ENCODE results near the gene FGF1.

Gene FGF1

GRCh38 chr5:142685418-142686209 is at the start of gene FGF1:
FGF1 (minus strand) TSS chr5:142686090; CDS start chr5:142614127, 71,963 bp downstream.
- no peak for DNase-seq

- DNase-seq: no peak
Observed at GRCh38 chr5:142727735-142728047, 41.8 kb upstream of the FGF1 start.

DNA sequence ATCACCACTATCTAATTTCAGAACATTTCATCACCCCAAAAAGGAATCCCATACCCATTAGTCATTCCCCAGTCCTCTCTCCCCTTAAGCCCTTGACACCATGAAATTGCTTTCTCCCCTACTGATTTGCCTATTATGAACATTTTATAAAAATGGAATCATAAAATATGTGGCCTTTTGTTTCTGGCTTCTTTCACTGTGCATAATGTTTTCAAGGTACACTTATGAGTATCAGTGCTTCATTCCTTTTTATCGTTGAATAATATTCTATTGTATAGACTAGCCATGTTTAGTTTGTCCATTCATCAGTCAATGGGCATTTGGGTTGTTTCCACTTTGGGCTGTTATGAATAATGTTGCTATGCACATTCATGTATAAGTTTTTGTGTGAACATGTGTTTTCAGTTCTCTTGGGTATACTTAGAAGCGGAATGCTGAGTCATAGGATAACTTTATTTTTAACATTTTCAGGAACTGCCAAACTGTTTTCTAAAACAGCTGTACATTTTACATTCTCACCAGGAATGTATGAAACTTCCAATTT is 40.4 kb upstream of the FGF1 start:
- DNase-seq: peak; percentile 76

DNA sequence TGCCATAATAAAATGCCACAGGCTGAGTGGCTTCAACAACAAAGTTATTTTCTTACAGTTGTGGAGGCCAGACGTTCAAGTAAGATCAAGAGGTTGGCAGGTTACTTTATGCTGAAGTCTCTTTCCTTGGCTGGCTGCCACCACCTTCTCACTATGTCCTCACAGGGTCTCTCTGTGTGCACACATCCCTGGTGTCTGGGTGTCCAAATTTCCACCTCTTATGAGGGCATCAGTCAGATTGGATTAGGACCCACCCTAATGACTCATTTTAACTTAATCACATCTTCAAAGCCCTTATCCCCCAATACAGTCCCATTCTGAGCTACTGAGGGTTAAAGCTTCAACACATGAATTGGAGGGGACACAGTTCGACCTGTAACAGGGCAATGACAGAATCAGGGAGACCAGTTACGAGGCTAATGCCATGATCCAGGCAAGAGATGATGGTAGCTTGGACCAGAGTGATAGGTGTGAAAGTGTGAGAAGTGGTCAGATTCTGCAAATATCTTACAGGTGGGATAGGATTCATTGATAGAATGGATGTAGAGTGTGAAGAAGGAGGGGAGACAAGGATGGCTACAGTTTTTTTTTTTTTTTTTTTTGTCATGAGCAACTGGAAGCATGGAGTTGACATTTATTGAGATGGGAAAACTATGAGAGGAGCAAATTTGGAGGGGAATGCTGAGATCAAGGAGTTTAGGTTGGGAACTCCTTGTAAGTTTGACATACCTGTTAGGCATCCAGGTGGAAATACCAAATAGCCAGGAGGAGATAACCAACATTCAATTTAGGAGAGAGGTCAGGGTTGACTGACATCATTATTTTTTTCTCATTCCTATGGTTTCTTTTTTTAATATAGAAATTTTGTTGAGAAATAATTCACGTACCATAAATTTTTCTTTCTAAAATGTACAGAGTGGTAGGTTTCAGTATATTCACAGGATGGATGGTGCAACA is 39.6 kb upstream of the FGF1 start:
- DNase-seq: no peak

DNA sequence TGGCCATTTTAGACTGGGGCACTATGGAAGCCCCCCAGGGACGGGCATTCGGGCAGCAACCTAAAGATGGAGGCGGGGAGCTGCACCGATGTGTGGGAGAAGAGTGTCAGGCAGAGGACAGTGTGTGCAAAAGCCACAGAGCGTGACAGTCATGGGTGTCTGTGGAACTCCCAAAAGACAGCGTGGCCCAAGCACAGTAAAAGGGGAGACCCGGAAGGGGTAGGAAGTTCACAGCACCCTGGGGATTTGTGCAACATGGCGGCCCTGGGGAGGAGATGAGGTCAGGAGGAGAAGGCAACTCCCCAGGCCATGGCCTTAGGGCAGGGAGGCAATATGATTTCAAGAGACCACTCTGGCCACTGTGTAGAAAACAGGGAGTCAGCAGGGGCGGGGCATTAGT is 38.9 kb upstream of the FGF1 start:
- DNase-seq: no peak

GRCh38 chr5:142722896-142723295 is 37.0 kb upstream of the FGF1 start:
- DNase-seq: no peak

DNA sequence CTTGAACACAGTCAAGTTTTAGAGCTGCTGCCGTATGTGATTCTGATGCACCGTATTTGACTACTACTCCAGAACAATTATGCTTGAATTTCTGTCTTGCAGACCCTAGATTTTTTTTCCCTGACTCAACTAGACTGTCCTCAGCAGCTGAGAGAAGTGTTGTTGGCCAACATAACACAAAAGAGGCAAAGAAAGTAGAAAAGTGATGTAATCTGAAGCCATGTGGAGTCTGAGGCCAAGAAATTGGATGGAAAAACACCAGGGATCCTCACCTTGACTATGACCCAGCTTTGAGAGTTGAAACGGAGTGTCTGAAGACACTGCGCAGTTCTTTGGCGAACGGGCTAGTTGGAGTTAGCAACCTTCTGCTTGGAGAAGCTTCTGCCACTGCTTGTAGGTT is 36.3 kb upstream of the FGF1 start:
- DNase-seq: no peak

DNA sequence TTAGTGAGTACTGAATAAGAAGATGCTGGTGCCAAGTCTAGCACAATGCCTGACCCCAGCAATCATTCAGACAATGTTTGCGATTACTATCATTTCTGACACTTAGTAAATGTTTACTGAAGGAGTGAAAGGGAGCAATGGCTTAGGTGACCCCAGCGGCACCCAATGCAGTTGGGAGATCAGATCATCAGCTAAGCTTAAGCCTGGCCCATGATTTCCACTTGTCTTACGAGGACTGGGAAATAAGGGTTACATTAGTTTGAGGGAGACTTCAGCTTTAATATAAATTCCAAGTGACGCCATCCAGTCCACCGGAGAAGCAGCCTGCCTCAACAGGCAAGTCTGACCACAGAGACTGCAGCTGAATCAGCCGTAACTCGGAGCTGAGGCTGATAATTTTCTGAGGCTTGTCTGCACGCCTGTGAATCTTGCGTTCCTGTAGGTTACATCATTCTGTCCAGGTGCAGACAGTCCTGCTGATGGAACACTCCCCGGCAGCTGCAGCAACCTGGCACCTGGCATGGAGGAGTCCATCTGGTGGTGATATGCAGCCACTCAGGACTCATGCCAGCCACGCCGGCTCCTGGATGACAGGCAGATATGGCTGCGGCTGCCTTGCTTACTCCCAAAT is 34.9 kb upstream of the FGF1 start:
- DNase-seq: peak; percentile 82

DNA sequence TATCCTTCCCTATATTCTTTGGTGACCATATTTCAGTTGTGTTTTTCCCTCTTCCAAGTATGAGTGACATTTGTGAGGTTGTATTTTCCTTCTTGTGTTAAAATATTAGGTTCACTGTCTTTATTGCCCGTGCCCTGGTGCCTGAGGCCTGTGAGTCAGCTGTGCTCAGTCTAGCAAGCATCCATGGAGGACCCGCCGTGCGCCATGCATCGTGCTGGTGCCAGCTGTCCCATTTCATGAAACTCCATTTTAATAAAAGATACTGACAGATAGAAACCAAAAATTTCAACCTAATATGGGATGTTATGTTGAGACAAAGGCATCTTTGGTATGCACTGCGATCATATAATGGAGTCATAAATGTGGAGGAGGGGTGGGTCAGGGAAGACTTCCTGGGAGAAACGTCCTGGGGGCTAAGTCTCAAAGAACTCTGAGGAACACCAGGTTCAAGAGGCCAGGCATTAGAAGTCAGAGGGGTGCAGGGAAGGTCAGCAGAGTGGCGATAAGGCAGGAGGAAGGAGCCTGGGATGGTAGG is 34.0 kb upstream of the FGF1 start:
- DNase-seq: no peak

DNA sequence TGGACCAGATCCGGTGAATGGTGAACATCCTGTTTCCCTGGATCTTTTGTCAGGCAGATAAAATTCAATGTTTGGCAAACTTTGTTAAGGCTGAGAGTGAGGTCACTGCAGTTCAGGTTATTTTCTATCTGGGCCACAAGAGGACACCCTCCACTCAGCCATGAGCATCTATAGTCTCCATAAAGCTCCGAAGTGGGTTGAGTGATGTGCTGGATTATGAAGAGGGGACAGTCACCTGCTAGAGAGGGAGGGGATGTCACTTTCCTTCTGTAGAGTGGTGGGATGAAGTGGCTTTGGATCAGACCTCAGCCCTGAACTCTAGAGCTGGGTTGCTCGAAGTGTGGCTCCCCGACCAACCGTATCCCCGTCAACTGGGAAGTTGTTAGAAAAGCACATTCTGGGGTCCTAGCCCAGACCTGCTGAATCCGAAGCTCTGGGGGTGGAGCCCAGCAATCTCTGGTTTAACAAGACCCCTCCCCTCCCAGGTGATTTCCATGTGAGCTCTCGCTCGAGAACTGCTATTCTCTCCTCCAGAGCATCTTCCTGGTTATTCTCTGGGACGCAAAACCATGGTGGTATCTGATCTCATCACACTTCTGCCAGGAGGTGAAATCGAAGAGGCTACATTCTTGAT is 31.8 kb upstream of the FGF1 start:
- DNase-seq: peak; percentile 40

GRCh38 chr5:142716963-142717362 is 31.1 kb upstream of the FGF1 start:
- peak; percentile 31 for DNase-seq

DNA sequence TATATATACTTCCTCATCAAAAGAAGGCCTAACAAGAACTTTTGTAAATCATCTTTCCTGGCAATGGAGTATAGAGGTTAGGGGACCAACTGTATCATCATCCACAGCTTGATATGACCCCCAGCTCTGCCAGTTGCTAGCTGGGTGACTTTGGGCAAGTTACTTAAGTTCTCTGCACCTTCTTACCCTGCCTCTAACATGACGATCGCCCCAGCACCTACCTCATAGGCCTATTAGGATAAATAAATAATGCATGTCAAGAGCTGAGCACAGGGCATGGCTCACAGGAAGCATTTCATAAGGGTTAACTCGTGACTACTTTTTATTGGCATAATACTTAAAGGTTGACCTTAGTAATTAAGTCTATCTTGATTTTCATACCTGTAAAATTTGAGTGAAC is 29.4 kb upstream of the FGF1 start:
- no peak for DNase-seq

DNA sequence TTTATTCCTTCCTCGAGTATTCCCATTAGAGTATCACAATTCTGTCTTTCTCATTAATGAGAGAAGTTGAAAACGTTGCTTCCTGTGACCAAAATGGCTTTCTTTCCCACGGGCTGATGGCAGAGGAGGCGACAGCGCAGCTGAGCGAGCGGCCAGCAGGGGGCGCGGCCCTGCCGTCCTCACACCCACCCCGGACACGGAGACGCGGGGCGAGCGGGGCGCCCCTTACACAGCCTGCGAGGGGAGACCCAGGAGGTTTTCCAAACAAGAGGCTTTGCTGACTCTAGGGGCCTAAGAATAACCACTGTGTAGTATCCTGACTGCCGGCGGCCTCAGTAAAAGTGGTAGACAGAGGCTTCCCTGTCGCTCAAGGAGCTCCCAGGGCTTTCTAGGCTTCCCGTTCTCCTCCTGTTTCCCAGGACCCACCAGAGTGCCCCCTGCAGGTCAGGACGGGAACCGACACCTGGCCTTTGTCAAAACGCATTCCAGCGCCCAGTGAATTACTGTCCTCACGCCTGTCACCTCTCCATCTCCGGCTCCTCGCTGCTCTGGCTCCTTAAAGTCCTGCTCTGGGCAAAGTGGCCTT is 27.3 kb upstream of the FGF1 start:
- peak; percentile 70 for DNase-seq

- no peak for DNase-seq
Observed at GRCh38 chr5:142703153-142703552, 17.3 kb upstream of the FGF1 start.

DNA sequence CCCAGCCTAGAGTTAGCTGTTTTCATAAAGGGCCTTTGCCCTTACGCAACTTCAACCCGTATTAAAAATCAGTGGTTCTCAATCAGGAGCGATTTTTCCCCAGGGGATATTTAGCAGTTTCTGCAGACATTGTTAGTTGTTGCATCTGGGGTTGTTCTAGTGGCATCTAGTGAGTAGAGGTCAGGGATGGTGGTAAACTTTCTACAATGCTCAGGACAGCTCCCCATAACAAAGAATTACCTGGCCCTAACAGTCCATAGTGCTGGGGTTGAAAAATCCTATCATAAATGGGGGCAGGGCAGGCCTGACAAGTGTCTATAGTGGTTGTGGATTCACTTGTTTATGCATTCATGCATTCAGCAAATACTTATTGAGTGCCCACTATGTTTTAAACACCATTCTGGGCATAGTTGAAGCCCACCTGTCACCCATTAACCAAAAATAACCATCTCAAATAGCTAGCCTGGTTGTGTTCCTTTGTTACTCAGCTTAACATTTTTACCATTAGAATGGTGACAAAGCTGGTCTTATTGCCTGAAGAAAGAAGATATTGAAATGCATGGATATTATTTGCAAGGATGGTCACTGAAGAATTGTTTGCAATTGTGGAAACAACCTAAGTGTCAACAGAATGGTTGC is 15.9 kb upstream of the FGF1 start:
- DNase-seq: no peak

GRCh38 chr5:142700566-142700965 is 14.7 kb upstream of the FGF1 start:
- DNase-seq: no peak

GRCh38 chr5:142699184-142699720 is 13.4 kb upstream of the FGF1 start:
- peak; percentile 59 for DNase-seq

GRCh38 chr5:142698447-142699183 is 12.7 kb upstream of the FGF1 start:
- no peak for DNase-seq

DNA sequence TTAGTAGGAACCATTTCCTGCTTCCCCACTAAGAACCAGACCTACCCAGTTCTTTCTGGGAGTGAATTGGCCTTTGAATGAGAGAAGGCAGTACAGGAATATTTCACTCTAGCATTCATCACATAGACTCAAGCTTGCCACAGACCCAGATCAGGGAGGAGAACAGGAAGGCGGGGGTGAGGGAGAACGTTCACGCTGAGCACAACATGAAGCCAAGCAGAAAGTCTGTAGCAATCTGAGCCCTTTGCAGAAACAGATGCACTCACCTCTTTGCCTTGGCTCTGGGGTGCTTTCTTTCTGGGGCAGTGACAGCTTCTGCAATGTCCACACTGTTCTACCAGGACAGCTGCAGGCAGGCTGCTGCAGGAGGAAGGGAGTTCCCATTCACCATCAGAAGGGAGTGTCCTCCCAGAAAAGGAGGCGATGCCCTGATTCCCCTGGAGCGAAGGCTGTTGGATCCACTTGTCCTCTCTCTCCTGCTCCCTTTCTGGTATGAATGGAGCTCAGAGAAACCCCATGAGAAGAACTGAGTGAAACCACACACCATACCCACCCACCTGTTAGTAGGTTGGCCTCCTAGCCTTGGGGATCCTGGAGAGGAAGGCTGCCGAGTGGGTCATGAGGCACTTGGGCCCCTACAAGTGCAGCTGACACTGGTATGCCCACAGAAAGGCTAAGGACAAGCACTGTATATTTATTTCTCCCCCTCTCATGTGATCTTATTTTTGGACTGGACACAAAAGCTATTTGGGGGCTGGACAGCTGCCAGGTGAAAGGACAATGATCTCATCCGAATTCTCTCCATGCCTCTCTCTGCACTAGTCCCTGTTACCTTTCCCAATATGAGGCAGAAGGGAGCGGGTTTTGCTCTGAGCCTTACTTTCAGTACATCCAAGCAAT is 11.7 kb upstream of the FGF1 start:
- DNase-seq: no peak

DNA sequence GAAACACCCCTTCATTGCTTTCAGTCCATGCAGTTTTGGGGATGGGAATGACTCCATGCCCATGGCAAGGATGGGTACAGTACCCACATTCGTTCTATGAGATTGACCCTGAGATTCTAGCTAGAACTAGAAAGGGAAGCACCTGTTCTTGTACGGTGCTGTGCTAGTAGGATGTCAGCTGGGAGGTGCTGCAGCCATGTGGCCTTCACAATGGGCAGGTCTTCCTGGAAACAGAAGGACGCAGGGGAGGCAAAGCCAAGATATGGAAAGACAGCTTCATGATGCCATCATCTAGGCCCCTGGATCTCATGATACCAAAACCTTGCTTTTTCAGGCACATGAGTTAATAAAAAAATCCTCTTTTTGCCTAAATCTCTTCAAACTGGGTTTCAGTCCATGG is 10.5 kb upstream of the FGF1 start:
- DNase-seq: no peak

Data from NCI-H226 (cell line).